ENCODE measurements around the gene VIT.

VIT gene

DNA sequence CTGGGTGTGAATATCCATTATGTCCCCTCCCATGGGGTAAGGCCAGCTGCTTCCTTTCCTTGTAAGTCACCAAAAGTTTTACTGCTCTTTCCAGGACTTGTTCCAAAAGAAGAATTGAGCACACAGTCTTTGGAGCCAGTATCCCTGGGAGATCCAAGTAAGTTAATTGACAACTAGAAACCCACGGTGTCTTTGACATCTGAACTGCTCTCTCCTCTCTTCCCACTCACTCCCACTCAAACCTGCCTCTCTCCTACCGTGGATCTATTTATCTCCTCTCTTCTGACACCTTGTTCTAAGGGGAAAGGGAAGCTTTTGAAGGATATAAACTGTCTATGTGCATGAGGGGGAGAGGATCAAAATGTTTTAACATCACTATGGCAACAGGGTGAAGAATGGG lies 86.7 kb downstream of the VIT start:
- H3K4me3 ChIP-seq (ENCODE audit: low read depth, low read length): no peak overlapping the region
- no peak for TF ChIP-seq CTCF (conservative IDR thresholded peaks at IDR 0.05; ENCODE audit: low read depth, low read length)
- DNase-seq (ENCODE audit: low read depth): no peak

GRCh38 chr2:36785179-36785795 lies 88.8 kb downstream of the VIT start:
- H3K4me3 ChIP-seq (ENCODE audit: low read depth, low read length): no peak overlapping the region
- peak; percentile 84 for DNase-seq (ENCODE audit: low read depth)
- TF ChIP-seq CTCF (conservative IDR thresholded peaks at IDR 0.05; ENCODE audit: low read depth, low read length): peak; percentile 98

GRCh38 chr2:36789181-36789804 lies 92.8 kb downstream of the VIT start:
- DNase-seq (ENCODE audit: low read depth): no peak
- no peak overlapping the region for H3K4me3 ChIP-seq (ENCODE audit: low read depth, low read length)
- no peak for TF ChIP-seq CTCF (conservative IDR thresholded peaks at IDR 0.05; ENCODE audit: low read depth, low read length)

DNA sequence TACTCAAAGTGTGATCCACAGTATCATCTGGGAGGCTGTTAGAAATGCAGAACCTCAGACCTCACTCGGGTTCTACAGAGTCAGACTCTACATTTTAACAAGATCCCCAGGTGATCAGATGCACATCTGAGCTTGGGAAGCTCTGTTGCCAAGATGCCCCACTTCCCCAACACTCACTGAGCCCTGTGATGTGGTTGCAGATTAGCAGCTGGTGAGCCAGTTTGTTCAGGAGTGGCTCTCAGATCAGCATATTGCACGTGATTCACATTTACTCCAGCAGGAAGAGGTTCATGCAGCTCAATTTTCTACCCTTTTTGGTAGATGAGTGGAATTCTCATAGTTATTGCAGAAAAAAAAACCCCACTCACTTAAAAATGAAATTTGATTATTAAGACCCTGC lies 96.4 kb downstream of the VIT start:
- no peak for DNase-seq (ENCODE audit: low read depth)
- no peak for TF ChIP-seq CTCF (conservative IDR thresholded peaks at IDR 0.05; ENCODE audit: low read depth, low read length)
- no peak overlapping the region for H3K4me3 ChIP-seq (ENCODE audit: low read depth, low read length)

DNA sequence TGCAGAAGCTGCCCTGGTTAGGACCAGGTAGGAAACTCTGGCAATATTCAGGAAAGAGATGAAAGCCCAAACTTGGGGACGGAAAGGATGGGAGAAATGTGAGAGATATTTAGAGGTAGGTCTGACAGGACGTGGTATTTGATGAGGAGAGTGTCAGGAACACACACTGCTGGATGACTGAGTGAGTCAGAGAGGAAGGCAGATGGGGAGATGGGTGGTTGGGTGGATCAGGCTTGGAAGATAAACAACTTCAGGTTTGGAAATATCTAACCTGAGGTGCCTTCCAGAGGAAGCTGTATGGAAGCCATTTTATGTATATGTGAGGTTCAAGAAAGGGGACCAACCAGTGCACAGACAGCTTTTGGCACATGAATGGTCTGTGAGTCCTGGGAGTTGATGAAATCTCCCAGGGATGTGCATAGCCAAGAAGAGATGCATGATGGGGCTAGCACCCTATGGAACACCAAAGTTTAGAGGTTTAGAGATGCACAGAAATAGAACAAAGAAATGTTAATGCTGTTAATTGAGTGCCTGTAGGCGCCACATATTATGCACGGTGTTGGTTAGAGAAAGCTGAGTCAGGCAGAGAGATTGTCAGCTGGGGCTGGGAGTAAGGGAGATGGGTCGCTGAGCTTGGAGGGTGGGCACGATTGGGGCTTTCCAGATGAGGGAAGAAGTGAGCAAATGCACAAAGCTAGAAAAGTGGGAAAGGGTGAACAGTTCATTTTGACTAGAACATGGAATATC lies 101.0 kb downstream of the VIT start:
- no peak overlapping the region for H3K4me3 ChIP-seq (ENCODE audit: low read depth, low read length)
- no peak for TF ChIP-seq CTCF (conservative IDR thresholded peaks at IDR 0.05; ENCODE audit: low read depth, low read length)
- DNase-seq (ENCODE audit: low read depth): peak; percentile 9

DNA sequence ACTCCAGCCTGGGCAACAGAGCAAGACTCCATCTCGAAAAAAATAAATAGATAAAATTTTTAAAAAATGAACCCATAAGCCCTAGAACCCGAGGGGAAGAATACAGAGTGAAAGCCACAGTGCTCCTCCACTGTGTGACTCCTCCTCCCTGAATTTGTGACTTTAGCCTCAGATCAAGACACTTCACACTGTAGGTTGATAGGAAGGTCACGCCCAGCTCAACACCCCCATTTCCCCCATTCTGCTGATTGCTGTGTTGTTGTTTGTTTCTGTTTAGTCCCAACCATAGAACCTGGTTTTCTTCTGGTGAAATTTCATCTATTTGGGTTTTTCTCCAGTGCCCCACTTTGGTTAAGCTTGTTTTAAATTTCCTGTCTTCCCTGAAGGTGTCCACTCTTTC lies 102.2 kb downstream of the VIT start:
- H3K4me3 ChIP-seq (ENCODE audit: low read depth, low read length): no peak overlapping the region
- no peak for TF ChIP-seq CTCF (conservative IDR thresholded peaks at IDR 0.05; ENCODE audit: low read depth, low read length)
- DNase-seq (ENCODE audit: low read depth): no peak
